Measurements from ENCODE around the gene CEP131.

GRCh38 chr17:81183316-81183715, 39.4 kb downstream of the CEP131 start:
- TF ChIP-seq CTCF (tag by site-specific recombination; IDR thresholded peaks at IDR 0.05) (no peak), ZNF174 (tag by site-specific recombination; IDR thresholded peaks at IDR 0.05) (no peak), ZNF549 (tag by site-specific recombination; IDR thresholded peaks at IDR 0.05) (no peak), ZNF518A (tag by site-specific recombination; conservative IDR thresholded peaks at IDR 0.05; ENCODE audit: low read depth) (no peak), ZNF121 (tag by site-specific recombination; IDR thresholded peaks at IDR 0.05) (no peak), ZNF274 (IDR thresholded peaks at IDR 0.05; ENCODE audit: low read length) (no peak), ZNF274 (tag by site-specific recombination; IDR thresholded peaks at IDR 0.05; ENCODE audit: borderline replicate concordance) (no peak), SALL2 (tag by site-specific recombination; IDR thresholded peaks at IDR 0.05; ENCODE audit: borderline replicate concordance) (no peak), REST (tag by site-specific recombination; IDR thresholded peaks at IDR 0.05) (no peak), SCRT2 (tag by site-specific recombination; IDR thresholded peaks at IDR 0.05) (no peak)
- TF ChIP-seq, protein P1, sequence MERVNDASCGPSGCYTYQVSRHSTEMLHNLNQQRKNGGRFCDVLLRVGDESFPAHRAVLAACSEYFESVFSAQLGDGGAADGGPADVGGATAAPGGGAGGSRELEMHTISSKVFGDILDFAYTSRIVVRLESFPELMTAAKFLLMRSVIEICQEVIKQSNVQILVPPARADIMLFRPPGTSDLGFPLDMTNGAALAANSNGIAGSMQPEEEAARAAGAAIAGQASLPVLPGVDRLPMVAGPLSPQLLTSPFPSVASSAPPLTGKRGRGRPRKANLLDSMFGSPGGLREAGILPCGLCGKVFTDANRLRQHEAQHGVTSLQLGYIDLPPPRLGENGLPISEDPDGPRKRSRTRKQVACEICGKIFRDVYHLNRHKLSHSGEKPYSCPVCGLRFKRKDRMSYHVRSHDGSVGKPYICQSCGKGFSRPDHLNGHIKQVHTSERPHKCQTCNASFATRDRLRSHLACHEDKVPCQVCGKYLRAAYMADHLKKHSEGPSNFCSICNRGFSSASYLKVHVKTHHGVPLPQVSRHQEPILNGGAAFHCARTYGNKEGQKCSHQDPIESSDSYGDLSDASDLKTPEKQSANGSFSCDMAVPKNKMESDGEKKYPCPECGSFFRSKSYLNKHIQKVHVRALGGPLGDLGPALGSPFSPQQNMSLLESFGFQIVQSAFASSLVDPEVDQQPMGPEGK (tag by site-specific recombination; IDR thresholded peaks at IDR 0.05) = no peak
